SK-N-MC (cell line): ENCODE measurements around the gene ARTN.

Experiments
- EZH2 ChIP-seq: fragments of 200-600 bp; sonication (generic); IDR thresholded peaks from one replicate; pipeline ENCODE4 v1.6.1; 2017; ENCODE audit warnings: antibody characterized with exemption
- POLR2AphosphoS5 ChIP-seq: IDR thresholded peaks from 2 replicates; pipeline ENCODE4 v1.6.1; 2012; ENCODE audit warnings: mild to moderate bottlenecking, low read depth, low read length, borderline replicate concordance

GRCh38 chr1:43969746-43970466 lies 36.3 kb downstream of the ARTN start, which contains the start of gene DPH2:
- TF ChIP-seq EZH2: no peak
- peak; percentile 67; the same call in 1 of the 2 replicates for TF ChIP-seq POLR2AphosphoS5
